Esophagus squamous epithelium (tissue), 4 donors: Measurements from ENCODE around the gene GCLC.

Experiments used
- CTCF ChIP-seq, 6 experiments: fragments of 450-650 bp in 4 of 6; fragments of 200-600 bp in 2 of 6; sonication (generic) in 2 of 6; IDR thresholded peaks; one replicate each; pipeline ENCODE4 v1.5.1; 2016 to 2019; ENCODE audit warnings: antibody characterized with exemption in 6 of 6, mild to moderate bottlenecking in 4 of 6, moderate library complexity in 4 of 6
- POLR2A ChIP-seq, 4 donors: fragments of 450-650 bp; IDR thresholded peaks; one replicate each; pipeline ENCODE4 v1.6.1; 2017; ENCODE audit warnings: antibody characterized with exemption in 4 of 4, mild to moderate bottlenecking in 4 of 4, moderate library complexity in 3 of 4

- no peak for TF ChIP-seq CTCF (IDR thresholded peaks at IDR 0.05)
- no peak for TF ChIP-seq POLR2A (IDR thresholded peaks at IDR 0.05)
These were observed 78.6 kb downstream of the GCLC start for GRCh38 chr6:53466257-53466656.
